Central memory CD8-positive, alpha-beta T cell (primary cell): ENCODE measurements around the gene CHKB.
"Not testable (repeated sequence)": the region's sequence is repeated elsewhere in the genome, so short reads cannot be mapped to it uniquely, and the experiment has no call there.

ENCODE experiments used
- ATAC-seq: fragments of 150-1000 bp; cut with Tn5 transposase; replicated peaks from 2 replicates; pipeline ENCODE4 v1.10.0; 2022; ENCODE audit warnings: mild to moderate bottlenecking, moderate FRiP score, moderate number of reproducible peaks; ENCODE audit not compliant: poor library complexity, severe bottlenecking; ENCODE audit errors: extremely low read depth
- DNase-seq, 2 donors: peaks; one replicate each; pipeline ENCODE4 v3.0.0; 2021; ENCODE audit warnings: low spot score in 2 of 2
- H3K27ac Mint-ChIP-seq: one replicate; pipeline ENCODE4 v1.8.0; 2022; ENCODE audit warnings: low read depth, mild to moderate bottlenecking, moderate library complexity, mixed read lengths
- H3K27me3 Mint-ChIP-seq: one replicate; pipeline ENCODE4 v1.8.0; 2022; ENCODE audit warnings: mixed read lengths
- H3K36me3 Mint-ChIP-seq: one replicate; pipeline ENCODE4 v1.8.0; 2022; ENCODE audit warnings: mild to moderate bottlenecking, moderate library complexity, mixed read lengths; ENCODE audit not compliant: insufficient read depth
- H3K4me1 Mint-ChIP-seq: one replicate; pipeline ENCODE4 v1.8.0; 2022; ENCODE audit warnings: mixed read lengths
- H3K4me3 Mint-ChIP-seq: one replicate; pipeline ENCODE4 v1.8.0; 2022; ENCODE audit warnings: mild to moderate bottlenecking, moderate library complexity, mixed read lengths
- H3K9me3 Mint-ChIP-seq: one replicate; pipeline ENCODE4 v1.8.0; 2022; ENCODE audit warnings: mixed read lengths

The CHKB gene

DNA sequence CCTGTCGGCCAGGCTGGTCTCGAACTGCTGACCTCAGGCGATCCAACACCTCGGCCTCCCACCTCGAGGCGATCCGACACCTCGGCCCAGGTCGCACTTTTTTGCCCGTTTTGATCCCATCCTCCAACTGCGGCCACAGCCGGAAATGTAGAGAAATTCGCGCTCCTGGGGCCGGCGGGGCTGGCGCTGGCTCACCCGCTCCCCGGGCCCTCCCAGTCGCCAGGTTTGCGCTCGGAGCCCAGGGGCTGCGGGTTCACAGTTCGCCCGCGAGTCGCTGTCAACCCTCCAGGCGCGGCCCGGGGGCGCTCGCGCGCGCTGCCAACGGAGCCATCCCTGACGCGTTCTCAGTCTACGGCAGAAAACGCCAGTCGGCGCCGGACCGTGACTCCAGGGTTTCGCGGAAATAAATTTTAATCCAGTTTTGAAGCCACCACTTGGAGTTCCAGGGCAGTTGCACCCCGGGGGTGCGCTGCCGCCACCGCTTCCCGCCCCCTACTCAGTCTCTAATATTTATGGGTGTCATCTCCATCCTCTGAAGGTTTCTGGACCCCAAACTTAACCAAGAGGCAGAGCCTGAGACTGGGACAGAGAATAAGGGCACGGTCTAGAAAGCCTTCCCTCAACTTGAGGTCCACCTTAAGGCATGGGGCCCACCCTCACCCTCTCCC, 38.4 kb downstream of the CHKB start:
- DNase-seq (peak; percentile 72 to 78), ATAC-seq (peak; percentile 46)
- H3K27me3 Mint-ChIP-seq, result no peaks in the 10 kb centered on the region
- H3K4me1 Mint-ChIP-seq, result peaks cover 38% of the 10 kb centered on the region
- H3K9me3 Mint-ChIP-seq, result no peaks in the 10 kb centered on the region
- H3K4me3 Mint-ChIP-seq, result peak overlapping the region; percentile 65
- peak overlapping the region; percentile 91 for H3K27ac Mint-ChIP-seq
- peaks cover 14% of the 10 kb centered on the region for H3K36me3 Mint-ChIP-seq

DNA sequence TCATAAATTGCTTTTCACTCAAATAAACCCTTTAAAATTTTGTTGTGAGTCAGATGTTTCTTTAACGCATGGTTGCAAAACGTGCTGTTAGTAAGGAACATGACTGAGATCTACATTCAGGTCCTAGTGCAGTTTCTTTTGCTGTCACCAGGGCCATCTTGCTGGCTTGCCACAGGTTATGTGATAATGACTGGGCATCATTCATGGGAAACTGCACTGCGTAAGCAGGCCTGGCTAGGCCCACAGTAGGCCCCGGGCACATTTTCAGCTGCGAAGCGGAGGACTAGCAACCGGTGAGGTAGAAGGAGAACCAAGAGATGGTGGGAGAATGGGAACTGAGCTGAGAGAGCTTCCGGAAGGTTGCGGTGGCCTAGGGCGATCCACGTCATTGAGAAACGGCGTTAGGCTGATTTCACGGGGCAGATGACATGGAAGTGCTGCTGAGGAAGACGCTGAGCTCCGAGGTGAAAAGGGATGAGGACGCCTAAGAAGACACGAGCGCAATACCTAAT, 40.2 kb downstream of the CHKB start:
- Mint-ChIP-seq H3K4me3 (peak overlapping the region; percentile 31), H3K27ac (peak overlapping the region; percentile 75), H3K4me1 (peaks cover 49% of the 10 kb centered on the region), H3K36me3 (peaks cover 20% of the 10 kb centered on the region), H3K9me3 (no peaks in the 10 kb centered on the region), H3K27me3 (no peaks in the 10 kb centered on the region)
- ATAC-seq, result no peak
- DNase-seq, result no peak

GRCh38 chr22:50541667-50542026, 41.0 kb downstream of the CHKB start:
- not testable (repeated sequence) for H3K4me3 Mint-ChIP-seq, DNase-seq

DNA sequence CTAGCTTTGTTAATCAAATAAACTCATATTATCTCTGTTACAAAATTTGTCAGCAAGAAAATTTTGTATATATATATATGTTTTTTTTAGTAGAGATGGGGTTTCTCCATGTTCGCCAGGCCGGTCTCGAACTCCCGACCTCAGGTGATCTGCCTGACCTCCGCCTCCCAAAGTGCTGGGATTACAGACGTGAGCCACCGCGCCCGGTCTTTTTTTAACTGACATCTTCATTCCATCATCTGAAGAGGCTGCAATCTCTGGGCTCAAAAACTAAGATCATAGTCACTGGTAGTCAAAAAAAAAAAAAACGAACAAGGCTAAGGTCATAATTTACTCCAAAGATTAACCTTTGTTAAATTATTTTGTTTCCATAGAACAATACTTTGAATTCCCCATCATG, 42.3 kb downstream of the CHKB start:
- H3K27me3 Mint-ChIP-seq, result no peaks in the 10 kb centered on the region
- ATAC-seq (no peak), DNase-seq (no peak)
- peak overlapping the region; percentile 100 for H3K27ac Mint-ChIP-seq
- peaks cover 20% of the 10 kb centered on the region for H3K36me3 Mint-ChIP-seq
- H3K9me3 Mint-ChIP-seq, result no peaks in the 10 kb centered on the region
- peak overlapping the region; percentile 29 for H3K4me3 Mint-ChIP-seq
- H3K4me1 Mint-ChIP-seq, result peaks cover 43% of the 10 kb centered on the region

More at GRCh38 chr22:50541667-50542026, 41.0 kb downstream of the CHKB start:
- not testable (repeated sequence) for H3K27me3 Mint-ChIP-seq, ATAC-seq, H3K9me3 Mint-ChIP-seq
- peaks cover 49% of the 10 kb centered on the region for H3K4me1 Mint-ChIP-seq
- peaks cover 20% of the 10 kb centered on the region for H3K36me3 Mint-ChIP-seq
- peak overlapping the region; percentile 100 for H3K27ac Mint-ChIP-seq

DNA sequence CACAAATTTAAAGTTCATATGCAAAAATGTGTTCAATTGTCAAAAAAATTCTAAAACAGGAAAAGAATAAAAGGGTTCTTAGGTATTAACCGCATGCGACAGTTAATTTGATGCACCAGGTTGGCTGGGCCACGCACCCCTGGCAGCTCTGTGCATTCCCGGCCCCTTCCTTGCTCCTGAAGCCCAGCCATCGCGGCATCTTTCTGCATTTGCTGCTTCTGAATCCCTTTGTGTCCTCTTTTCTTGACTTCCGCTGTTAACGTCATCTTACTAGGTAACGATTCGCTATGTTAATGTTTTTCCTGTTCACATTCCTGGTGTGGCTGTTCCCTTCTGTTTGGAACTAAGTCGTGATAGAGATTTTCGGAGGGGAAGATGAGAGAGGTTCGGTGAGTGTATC, 44.9 kb downstream of the CHKB start:
- no peak overlapping the region for H3K4me3 Mint-ChIP-seq
- H3K4me1 Mint-ChIP-seq, result peaks cover 37% of the 10 kb centered on the region
- H3K27ac Mint-ChIP-seq, result peak overlapping the region; percentile 100
- H3K36me3 Mint-ChIP-seq, result peaks cover 18% of the 10 kb centered on the region
- ATAC-seq, result no peak
- no peak for DNase-seq
- H3K9me3 Mint-ChIP-seq, result no peaks in the 10 kb centered on the region
- H3K27me3 Mint-ChIP-seq, result no peaks in the 10 kb centered on the region

- H3K27me3 Mint-ChIP-seq, result no peaks in the 10 kb centered on the region
- no peaks in the 10 kb centered on the region for H3K9me3 Mint-ChIP-seq
- peaks cover 15% of the 10 kb centered on the region for H3K36me3 Mint-ChIP-seq
- H3K4me1 Mint-ChIP-seq, result peaks cover 37% of the 10 kb centered on the region
- ATAC-seq (no peak), DNase-seq (no peak)
- no peak overlapping the region for H3K4me3 Mint-ChIP-seq
- no peak overlapping the region for H3K27ac Mint-ChIP-seq
Observed at GRCh38 chr22:50536226-50536625, 46.4 kb downstream of the CHKB start.

- H3K27me3 Mint-ChIP-seq, result no peaks in the 10 kb centered on the region
- peaks cover 23% of the 10 kb centered on the region for H3K36me3 Mint-ChIP-seq
- no peak overlapping the region for H3K4me3 Mint-ChIP-seq
- no peaks in the 10 kb centered on the region for H3K9me3 Mint-ChIP-seq
- H3K27ac Mint-ChIP-seq, result no peak overlapping the region
- H3K4me1 Mint-ChIP-seq, result peaks cover 39% of the 10 kb centered on the region
- DNase-seq, result no peak
- ATAC-seq, result no peak
Observed at GRCh38 chr22:50535113-50535512, 47.5 kb downstream of the CHKB start.

DNA sequence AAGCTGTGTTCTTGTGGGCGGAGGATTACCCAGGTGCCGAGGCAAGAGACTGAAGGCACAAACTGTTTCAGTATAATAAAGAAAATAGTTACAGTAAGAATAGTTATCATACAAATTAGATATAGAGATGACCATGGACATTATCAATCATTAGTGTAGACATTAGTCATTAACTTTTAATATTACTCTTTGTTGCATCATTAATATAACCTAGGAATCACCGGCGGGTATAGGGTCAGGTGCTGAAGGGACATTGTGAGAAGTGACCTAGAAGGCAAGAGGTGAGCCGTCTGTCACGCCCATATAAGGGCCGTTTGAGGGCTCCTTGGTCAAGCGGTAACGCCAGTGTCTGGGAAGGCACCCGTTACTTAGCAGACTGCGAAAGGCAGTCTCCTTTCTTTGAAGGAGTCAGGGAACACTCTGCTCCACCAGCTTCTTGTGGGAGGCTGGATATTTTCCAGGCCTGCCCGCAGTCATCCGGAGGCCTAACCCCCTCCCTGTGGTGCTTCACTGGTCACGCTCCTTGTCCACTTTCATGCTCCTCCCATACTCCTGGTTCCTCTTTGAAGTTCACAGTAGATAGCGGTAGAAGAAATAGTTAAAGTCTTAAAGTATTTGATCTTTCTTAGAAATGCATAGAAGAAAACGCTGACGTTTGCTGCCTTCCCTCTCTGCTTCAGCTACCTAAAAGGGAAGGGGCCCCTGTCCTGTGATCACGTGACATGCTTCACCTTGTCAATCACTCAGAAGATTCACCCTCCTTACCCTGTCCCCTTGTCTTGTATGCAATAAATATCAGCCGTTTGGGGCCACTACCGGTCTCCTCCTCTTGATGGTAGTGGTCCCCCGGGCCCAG, 48.6 kb downstream of the CHKB start:
- DNase-seq, ATAC-seq, H3K4me3 Mint-ChIP-seq, H3K27me3 Mint-ChIP-seq, H3K9me3 Mint-ChIP-seq, H3K27ac Mint-ChIP-seq: not testable (repeated sequence)
- peaks cover 16% of the 10 kb centered on the region for H3K36me3 Mint-ChIP-seq
- peaks cover 29% of the 10 kb centered on the region for H3K4me1 Mint-ChIP-seq

GRCh38 chr22:50532824-50533796, 49.5 kb downstream of the CHKB start:
- peak overlapping the region; percentile 98 for H3K27ac Mint-ChIP-seq
- H3K36me3 Mint-ChIP-seq, result peaks cover 15% of the 10 kb centered on the region
- peaks cover 32% of the 10 kb centered on the region for H3K4me1 Mint-ChIP-seq
- H3K4me3 Mint-ChIP-seq, result peak overlapping the region; percentile 92
- no peaks in the 10 kb centered on the region for H3K9me3 Mint-ChIP-seq
- no peak for DNase-seq
- no peak for ATAC-seq
- H3K27me3 Mint-ChIP-seq, result no peaks in the 10 kb centered on the region

- no peak for ATAC-seq
- peaks cover 20% of the 10 kb centered on the region for H3K36me3 Mint-ChIP-seq
- H3K4me3 Mint-ChIP-seq, result peak overlapping the region; percentile 92
- no peak for DNase-seq
- peaks cover 37% of the 10 kb centered on the region for H3K4me1 Mint-ChIP-seq
- no peaks in the 10 kb centered on the region for H3K9me3 Mint-ChIP-seq
- H3K27ac Mint-ChIP-seq, result peak overlapping the region; percentile 98
- no peaks in the 10 kb centered on the region for H3K27me3 Mint-ChIP-seq
Observed at GRCh38 chr22:50531962-50532674, 50.5 kb downstream of the CHKB start.

GRCh38 chr22:50531546-50531961, 51.1 kb downstream of the CHKB start:
- Mint-ChIP-seq H3K4me3 (peak overlapping the region; percentile 92), H3K27ac (peak overlapping the region; percentile 98), H3K9me3 (no peaks in the 10 kb centered on the region), H3K4me1 (peaks cover 43% of the 10 kb centered on the region), H3K27me3 (no peaks in the 10 kb centered on the region), H3K36me3 (peaks cover 21% of the 10 kb centered on the region)
- ATAC-seq (peak; percentile 65), DNase-seq (peak; percentile 50 to 51)
